HT-29 (cell line): Measurements from ENCODE around the gene PHGDH. TPM values are rescaled to one million over a fixed set of nuclear protein-coding genes. Genes with fewer than 3 reads are reported as not detected.
A peak's percentile ranks its signal among the peaks of the same experiment; 100 is the strongest.
"Not testable (repeated sequence)": the region's sequence is repeated elsewhere in the genome, so short reads cannot be mapped to it uniquely, and the experiment has no call there.

Experiments
- DNase-seq: peaks from one replicate; pipeline ENCODE4 v3.0.0-alpha.2; 2015; ENCODE audit warnings: low spot score
- total RNA-seq: library from RNA; depleted of rRNA; stranded (reverse); fragments of >200 nt; shearing (Covaris generic); gene quantifications from 2 replicates; pipeline ENCODE4 v1.2.3, GENCODE V29; 2014

Gene PHGDH
- total RNA-seq, 1 experiment from 2014 or later = 59.1 TPM

DNA sequence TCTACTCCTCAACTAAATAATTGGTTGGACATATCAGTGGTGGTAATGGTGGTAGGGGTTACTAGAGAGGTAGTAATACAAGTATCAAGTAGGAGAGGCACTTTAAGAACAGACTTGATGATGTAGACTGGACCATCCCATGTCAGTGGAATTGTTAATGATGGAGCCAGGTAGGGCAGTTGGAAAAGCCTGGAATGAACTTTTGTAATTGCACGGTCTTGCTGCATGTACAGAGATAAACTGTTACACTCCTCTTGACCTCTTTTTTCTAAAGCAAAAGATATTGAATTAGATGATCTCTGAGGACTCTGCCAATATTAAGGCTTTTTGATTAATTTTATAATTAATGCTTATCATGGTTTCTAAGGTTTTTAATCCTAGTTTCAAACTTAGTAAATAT, 51.2 kb downstream of the PHGDH start:
- DNase-seq = no peak

DNA sequence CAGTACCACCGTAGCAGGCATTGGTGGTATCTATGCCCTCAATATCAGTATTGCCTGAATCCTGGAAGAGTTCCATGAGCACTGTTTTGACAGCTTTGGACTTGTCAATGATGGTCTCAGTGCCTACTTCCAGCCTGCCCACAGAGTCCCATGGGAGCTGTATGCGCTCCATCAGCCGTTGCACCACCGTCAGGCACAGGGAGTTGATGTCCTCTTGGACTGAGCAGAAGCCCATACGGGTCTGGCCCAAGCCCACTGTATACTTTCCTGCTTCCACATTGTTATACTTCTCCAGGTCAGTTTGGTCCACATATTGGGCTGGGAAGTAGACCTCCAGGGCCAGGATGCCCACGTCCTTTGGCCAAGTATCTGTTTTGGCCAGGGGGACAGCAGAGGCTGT, 52.5 kb downstream of the PHGDH start:
- no peak for DNase-seq

DNA sequence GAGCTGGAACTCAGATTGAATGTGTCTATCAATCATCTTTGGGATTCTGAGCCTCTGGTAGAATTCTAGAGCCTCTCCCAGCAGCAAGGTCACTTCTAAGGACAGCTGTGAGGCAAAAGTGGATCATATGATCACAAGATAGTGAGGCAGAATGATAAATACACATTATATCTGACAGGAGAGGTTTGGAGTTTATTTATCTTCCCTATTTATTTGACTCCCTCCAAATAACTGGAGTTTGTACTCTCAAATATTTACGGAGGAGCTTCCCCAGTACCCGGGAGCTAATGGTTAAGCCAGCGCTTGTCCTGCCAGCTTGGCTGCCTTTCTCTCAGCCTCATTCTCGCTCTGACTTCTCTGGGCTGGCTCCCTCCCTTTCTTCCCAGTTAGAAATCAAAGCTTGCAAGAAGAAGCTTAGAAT, 54.6 kb downstream of the PHGDH start:
- peak; percentile 11 for DNase-seq

DNA sequence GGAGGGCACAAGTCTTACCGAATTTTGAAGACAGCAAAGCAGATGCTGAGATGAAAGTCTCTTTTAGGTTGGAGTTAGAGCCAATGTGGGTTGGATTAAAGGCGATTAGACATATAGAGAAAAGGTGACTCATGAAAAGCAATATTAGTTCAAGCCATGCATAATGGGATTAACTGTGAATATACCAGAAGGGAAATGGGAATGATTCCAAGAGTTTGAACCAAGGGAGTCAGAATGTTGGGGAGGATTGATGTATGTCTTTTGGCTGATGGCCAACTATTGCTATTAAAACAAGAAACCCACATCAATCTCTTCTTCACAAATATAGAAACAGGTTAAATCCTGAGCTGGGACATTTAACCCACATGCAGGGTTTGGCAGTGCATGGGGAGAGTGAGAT, 55.8 kb downstream of the PHGDH start:
- peak; percentile 42 for DNase-seq

DNA sequence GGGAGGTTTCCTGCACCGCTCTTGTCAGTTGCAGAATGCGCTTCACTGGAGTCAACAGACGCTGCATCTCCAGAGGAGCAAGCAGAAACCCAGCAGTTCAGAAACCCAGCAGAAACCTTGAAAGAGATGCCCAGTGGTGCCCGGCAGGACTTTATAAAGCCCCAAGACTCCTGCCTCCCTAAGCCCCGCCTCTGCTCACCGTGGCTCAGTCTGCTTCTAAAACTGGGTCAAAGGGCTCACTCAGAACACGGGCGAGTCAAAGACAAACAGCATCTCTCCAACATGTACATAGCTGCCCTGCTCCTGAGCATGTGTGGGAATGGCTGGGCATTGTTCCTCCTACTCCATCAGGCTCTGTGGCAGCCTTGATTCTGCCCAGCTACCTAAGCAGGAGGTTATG, 57.0 kb downstream of the PHGDH start, which contains the start of gene HMGCS2:
HMGCS2 (minus strand) TSS at position 128 of the 400 bp plus-strand sequence; CDS start at position 67, 61 bp downstream.
- DNase-seq = peak; percentile 43

DNA sequence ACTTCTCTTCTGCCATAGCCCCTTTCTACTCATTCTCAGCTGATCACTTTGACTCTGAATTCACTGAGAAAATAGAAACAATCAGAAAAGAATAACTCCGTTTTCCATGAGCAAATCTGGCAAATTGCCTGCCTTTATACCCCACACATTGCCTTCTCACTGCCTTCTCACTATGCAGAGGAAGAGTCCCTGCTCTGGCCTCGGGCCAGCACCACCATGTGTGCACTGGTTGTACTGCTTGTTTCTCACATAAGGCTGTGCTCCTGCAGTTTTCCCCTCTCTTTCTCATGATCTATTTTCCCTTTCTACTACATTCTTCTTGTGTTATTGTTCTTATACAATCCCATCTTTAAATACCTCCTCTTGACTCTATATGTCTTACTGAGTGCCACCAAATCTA, 59.3 kb downstream of the PHGDH start:
- DNase-seq = no peak

DNA sequence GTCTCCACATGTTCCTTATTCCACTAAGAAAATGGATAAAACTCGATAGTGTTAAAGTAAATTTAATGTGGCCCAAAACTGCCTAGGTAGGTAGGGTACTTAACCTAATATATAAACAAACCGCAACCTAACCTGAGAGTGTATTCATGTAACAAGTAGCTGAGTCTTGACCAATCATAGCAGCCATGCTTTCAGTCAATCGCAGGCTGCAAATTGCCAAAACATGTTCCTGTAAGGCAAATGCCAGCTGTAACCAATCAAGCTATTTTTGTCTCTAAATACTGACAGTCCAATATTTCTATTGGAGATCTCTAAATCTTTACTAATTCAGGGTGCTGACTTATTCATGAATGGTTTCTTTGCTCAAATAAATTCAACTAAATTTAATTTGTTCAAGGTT, 60.0 kb downstream of the PHGDH start:
- DNase-seq = no peak

DNA sequence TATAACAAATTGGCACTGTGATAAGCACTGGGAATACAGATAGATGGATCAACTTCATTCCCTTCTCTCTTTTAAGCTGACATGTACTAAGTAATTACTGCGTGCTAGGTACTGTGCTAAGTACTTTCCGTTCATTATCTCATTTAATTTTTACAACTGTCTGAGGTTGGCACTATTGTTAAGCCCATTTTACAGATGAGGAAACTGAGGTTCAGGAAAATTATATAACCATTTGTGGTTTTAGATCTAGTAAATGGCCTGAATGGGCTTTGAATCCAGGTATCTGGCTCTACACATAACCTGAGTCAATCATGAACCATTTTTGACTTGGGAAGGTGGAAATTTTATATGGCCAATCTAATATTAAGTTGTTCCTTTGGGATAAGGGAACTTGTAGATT, 60.6 kb downstream of the PHGDH start:
- DNase-seq = no peak

DNA sequence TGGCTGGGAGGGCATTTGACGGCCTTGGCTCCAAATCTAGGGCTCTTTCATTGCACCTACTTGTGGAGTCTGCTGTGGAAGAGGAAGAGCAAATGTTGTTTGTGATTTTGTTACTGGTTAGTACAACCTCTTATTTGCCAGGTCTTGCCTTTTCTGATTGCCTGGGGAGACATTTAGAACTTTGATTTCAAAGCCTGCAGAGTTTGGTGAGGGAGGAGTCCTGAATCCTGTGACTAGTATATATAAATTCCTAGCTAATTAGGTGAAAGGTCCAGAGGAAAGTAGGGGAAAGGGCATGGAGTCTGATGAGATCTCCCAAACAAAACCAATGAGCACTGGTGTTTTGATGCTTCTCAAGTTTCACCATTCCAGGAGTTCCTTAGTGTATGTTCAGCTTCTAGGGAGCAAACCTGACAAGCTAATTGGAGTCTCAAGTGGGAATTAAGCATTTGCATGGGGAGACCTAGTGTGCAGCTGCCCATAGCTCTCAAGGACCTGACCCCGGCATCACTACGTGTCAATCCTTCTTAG, 62.0 kb downstream of the PHGDH start:
- no peak for DNase-seq

DNA sequence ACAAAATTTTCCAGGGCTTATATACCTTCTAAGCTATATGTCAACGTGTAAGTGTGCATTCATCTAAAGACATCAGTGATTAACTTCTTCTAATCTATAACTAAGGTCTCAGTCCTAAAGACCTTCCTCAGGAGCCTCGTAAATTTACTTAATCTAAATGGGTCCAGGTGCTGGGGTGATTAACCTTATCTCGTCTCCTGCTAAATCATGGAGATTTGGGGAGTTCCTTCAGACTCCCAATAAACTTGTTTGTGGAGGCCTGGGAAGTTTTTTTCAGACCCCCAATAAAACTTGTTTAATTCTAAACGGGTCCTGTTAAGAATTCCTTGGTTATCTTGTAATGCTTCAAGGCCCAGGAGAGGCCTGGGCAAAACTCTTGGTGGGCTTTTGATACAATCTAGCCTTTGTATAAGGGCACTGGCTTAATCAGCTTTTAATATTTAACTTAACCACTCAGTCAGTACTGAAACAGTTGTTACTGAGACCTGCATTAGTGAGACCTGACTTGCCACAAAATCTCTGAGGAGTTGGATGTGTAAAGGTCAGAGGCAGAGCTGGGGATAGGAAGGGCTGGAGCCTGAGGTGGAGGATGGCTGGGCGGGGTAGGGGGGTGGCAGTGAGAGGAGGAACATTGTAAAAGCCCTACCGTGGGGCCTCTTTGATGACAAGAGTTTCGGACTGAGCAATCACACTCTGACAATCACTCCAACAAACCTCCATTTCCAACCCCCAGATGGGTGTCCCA, 63.2 kb downstream of the PHGDH start:
- peak; percentile 58 for DNase-seq

DNA sequence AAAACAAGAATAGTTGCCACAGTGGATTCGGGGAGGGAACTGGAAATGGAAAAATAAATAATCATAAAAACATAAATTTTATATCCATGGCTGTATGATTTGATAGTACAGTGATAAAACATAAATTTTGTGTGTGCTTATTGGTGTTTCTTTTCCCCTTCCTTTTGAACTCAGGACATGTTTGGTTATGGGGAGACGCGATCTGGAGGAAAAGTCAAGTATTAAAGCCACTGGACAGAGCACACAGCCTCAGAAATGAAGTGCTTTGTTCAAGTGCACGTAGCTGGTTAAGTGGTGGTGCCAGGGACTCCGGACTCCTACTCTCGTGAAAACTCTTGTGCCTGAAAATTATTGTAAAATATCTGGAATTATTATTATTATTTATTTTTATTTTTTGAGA, 66.6 kb downstream of the PHGDH start:
- DNase-seq = no peak

DNA sequence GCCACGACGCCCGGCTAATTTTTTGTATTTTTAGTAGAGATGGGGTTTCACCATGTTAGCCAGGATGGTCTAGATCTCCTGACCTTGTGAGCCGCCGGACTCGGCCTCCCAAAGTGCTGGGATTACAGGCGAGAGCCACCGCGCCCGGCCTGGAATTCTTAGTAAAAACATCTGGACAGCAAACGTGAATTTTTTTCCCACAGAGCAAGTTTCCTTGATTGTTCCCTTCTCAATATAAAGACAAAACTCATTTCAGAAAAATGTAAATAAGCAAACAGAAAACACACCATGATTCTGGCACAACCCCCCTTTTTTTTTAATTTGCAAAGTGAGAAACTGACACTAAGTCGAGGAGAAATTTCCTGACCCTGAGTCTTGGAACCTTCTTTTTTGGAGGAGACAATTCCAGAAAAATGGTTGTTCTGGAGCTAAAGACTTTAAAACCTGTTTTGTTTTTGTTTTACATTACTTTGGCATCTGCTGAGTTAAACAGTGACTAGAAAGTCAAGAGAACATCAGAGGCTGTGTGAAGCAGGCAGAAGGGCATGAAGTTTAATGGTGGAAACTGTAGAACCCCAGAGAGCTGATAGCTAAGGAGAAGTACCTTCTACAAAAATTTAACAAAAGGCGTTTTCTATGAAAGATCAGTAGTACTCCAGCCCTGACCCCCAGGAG, 67.3 kb downstream of the PHGDH start:
- DNase-seq = no peak

DNA sequence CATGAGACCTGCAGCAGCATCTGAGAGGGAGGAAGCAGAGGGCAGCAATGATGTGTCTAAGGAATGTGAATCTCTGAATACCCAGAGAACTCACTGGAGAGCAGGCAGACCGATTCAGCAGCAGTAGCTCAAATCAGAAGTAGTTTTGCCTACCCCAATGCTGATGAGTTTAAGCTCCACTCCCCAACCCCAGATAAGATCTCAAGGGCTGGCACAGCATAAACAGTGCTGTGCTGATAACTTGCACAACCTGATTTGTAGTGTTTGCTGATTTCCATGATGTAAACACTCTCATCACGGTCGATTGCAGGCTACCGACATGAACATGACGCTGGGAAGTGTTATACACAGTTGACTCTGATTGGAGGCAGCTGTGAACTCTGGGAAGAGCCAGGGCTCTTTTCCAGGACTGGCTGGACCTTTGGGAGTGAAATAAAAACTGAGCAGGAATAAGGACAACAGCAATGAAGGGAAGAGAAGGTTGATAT, 68.2 kb downstream of the PHGDH start:
- peak; percentile 75 for DNase-seq

DNA sequence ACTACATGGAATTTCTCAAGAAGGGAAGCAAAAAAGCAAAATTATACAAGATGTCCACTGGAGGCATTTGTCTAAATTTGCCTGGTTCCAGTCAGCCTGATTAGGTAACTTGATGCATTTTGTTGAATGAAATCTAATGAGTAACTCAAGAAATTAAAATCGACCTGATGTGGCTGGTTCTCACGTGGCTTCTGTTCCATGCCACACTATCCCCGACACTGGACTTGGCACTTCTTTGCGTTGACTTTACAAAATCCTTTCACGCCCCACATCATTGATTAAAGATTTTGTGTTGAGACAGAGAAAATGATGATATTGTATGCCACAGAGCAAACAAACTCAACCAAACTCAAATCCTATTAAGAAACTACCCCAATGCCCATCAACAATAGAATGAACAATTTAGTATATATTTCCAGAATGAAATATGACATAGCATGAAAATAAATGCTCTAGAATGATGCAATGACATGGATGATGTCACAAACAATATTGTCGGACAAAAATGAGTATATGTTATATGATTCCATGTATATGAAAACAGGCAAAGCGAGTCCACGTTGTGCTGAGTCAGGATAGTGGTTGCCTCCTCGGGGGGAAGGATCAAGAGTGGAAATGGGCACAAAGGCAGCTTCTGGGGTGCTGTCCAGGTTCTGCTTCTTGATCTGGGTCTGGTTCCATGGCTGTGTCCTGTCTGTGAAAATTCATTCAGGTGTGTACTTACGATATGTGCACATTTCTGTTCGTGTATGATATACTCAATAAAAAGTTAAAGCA, 69.9 kb downstream of the PHGDH start:
- DNase-seq = no peak

DNA sequence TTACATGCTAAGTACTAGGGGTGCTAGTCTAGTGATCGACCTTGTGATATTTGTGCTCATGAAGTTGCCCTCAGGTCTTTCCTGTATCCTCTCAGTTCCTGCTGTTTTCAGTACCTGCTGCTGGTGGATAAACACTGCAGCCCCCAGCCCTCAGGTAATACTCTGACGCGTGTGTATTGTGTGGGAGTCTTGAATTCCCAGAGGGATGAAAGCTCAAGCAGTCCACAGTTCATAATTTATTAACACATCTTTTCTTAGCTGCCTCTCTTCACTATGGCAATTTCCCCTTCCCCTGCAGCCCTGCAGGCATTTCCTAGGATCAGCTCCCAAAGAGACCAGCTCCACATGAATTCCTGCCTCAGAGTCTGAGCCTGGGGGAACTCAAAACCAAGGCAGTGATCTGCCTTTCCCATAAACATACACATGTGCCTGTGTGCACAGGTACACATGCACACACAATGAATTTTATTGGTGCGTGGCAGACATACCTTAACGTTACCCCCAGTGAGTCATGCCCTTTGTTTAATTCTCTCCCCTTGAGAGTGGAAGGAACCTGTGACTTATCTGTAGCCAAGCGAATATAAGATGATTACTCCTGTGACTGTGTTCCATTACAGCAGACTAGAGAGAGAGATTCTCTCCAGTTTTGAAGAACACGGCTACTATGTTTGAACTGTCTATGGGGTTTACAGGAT, 71.0 kb downstream of the PHGDH start:
- DNase-seq = no peak

DNA sequence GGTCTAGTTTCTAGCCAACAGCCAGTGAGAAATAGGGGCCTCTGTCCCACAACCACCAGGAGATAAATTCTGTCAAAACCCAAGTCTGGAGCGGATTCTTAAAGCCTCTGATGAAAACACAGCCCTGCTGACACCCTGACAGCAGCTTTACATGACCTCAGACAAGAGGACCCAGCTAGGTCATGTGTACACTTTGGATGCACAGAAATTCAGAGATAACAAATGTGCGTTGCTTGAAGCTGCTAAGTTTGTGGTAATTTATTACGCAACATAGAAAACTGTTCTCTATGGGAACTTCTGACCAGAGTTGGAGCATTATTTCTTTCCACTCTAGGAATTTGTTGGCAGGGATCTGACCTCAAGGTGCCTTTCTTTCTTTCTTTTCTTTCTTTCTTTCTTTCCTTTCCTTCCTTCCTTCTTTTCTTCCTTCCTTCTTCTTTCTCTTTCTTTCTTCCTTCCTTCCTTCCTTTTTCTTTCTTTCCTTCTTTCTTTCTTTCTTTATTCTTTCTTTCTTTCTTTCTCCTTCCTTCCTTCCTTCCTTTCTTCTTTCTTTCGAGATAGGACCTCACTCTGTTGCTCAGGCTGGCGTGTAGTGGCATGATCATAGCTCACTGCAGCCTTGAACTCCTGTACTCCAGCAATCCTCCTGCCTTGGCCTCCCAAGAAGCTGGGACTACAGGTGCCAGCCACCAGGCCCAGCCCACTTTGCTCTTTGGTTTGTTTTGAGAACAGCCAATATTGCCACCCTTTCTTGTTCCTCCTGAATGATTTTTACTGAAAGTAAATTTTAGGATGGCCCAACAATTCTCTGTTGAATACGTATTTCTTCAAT, 71.8 kb downstream of the PHGDH start:
- no peak for DNase-seq

DNA sequence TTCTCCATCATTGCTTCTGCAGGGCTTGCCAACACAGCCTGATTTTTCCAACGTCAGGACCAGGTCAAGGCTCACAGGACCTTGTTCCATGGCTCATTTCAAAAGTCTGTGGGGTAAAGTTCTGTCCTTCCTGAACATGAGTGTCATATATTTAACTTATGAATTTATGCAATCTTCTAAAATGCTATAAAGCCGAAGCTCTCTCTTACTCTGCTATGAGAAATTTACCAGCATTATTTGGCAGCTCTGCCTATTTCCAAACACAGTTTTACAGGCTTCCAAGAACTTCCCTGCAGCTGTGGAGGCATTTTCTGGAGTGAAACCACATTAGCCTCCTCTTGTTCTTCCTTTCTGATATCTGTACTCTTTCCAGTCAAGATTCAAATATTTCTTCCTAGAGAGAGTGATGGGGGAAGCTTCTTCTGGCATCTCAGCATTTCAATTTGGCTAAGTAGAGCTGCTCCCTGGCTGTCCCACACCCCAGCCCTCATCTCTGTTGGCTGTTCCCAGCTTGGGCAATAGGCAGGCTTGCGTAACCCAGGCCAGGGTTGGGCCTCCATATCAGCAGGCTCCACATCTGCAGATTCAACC, 72.6 kb downstream of the PHGDH start:
- no peak for DNase-seq

DNA sequence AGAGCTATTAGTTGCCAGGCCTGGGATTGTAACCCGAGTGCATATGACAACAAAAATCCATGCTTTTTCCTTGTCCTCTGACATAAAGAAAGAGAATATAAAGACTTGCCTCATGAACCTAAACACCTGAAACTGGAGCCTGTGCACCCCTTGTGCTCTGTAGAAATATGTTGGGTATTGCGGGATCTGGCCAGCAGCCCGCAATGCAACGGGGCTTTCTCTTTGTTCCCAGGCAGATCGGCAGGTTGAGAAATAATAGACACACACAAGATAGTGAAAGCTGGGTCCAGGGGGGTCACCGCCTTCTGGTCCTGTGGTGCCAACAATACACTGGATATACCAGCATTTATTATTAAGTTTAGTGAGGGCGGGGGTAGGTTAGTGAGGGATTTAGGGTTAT, 74.3 kb downstream of the PHGDH start:
- not testable (repeated sequence) for DNase-seq

DNA sequence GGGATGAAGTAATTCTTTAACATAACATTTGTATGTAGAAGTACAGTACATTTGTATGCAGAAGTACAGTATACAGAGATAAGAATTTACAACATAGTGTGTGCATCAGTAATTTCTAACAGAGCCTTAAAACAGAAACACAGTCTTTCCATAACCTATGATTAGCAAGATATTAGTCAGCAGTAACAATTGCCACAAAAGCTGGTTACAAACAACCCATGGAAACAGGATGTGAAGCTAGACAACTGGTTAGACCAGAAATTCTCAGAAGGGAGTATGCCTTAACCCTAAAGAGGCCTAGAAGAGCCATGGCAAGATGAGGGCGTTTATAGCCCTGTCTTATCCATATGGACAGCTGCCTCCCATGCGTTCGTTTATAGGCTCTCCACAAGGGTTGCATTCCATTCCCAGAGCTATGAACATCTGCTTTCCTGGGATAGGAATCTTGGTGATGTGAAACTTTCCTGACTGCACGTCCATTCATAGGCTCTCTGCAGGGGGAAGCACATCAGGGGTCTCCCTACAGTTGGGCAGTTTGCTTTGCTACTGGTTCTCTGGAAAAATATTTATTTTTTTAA, 74.8 kb downstream of the PHGDH start:
- DNase-seq = not testable (repeated sequence)

DNA sequence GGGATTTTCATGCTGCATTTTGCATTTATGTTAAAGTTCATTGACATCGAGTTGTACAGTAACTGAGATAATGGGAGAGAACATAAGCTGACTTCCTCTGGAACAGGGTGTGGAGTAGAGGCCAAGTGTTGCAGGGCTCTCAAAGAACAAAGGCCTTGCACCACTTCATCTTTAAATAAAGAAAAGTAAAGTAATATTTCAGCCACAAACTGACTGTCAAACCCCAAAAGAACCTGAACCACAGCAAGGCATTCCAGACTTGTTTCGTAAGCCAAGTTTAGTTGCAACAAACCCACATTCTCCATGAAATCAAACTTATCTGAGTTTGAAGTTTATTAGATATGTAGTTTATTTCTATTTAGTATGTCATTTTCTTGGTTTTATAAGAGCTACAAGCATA, 76.0 kb downstream of the PHGDH start:
- DNase-seq = no peak
